ENCODE data around the gene ITFG1. TPM values are rescaled to one million over a fixed set of nuclear protein-coding genes. Genes with fewer than 3 reads are reported as not detected.

The ITFG1 gene
- total RNA-seq, 1 donor from 2014 or later = 66.3 TPM

- peak overlapping the region; percentile 98 for H3K27ac Mint-ChIP-seq (ENCODE audit: unreplicated experiment)
- H3K4me3 Mint-ChIP-seq (ENCODE audit: unreplicated experiment) = no peak overlapping the region
- TF ChIP-seq, protein P1, sequence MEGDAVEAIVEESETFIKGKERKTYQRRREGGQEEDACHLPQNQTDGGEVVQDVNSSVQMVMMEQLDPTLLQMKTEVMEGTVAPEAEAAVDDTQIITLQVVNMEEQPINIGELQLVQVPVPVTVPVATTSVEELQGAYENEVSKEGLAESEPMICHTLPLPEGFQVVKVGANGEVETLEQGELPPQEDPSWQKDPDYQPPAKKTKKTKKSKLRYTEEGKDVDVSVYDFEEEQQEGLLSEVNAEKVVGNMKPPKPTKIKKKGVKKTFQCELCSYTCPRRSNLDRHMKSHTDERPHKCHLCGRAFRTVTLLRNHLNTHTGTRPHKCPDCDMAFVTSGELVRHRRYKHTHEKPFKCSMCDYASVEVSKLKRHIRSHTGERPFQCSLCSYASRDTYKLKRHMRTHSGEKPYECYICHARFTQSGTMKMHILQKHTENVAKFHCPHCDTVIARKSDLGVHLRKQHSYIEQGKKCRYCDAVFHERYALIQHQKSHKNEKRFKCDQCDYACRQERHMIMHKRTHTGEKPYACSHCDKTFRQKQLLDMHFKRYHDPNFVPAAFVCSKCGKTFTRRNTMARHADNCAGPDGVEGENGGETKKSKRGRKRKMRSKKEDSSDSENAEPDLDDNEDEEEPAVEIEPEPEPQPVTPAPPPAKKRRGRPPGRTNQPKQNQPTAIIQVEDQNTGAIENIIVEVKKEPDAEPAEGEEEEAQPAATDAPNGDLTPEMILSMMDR (IDR thresholded peaks at IDR 0.05; ENCODE audit: unreplicated experiment) = no peak
- H3K9me3 Mint-ChIP-seq (ENCODE audit: unreplicated experiment) = no peaks in the 10 kb centered on the region
- H3K36me3 Mint-ChIP-seq (ENCODE audit: low read depth, unreplicated experiment) = peaks cover 6% of the 10 kb centered on the region
- DNase-seq (ENCODE audit: low spot score) = no peak
- H3K27me3 Mint-ChIP-seq (ENCODE audit: unreplicated experiment) = peaks cover 1% of the 10 kb centered on the region
- H3K4me1 Mint-ChIP-seq (ENCODE audit: unreplicated experiment) = peaks cover 54% of the 10 kb centered on the region
Measured at GRCh38 chr16:47467501-47467900, 6.6 kb upstream of the ITFG1 start.

DNA sequence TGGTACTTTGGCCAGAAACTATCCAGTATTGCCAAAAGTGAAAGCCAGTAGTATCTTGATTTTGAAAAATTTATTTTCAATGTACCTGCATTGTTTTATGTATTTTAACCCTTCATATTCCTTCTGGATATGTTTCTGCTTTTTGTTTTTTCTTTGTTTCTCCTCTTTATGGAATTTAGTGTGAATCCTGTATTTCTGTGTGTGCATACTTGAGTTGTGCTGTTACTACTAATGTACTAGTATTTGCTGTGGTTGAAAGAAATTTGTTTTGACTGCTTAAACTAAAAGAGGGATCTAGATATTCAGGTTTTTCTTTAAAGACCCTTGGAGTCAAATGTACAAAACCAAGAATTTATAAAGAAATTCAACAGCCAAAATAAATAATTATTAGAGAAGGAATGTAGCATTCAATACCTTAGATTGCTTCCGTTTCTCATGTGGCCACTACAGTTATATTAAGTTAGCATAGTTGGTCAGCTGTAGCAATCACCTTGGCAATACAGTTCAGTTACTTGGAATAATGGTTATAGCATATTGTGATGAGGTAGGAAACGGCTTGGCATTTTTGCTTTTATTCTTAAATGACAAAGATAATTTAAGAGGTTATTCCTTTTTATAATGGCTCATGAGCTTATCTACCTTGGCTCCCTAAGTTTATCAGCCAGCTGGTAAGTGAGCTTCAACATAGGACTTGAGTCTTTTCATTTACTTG, 5.2 kb upstream of the ITFG1 start:
- H3K4me1 Mint-ChIP-seq (ENCODE audit: unreplicated experiment) = peaks cover 64% of the 10 kb centered on the region
- no peak overlapping the region for H3K4me3 Mint-ChIP-seq (ENCODE audit: unreplicated experiment)
- H3K36me3 Mint-ChIP-seq (ENCODE audit: low read depth, unreplicated experiment) = peaks cover 3% of the 10 kb centered on the region
- TF ChIP-seq, protein P1 (IDR thresholded peaks at IDR 0.05; ENCODE audit: unreplicated experiment) = no peak
- no peaks in the 10 kb centered on the region for H3K9me3 Mint-ChIP-seq (ENCODE audit: unreplicated experiment)
- H3K27ac Mint-ChIP-seq (ENCODE audit: unreplicated experiment) = no peak overlapping the region
- no peak for DNase-seq (ENCODE audit: low spot score)
- H3K27me3 Mint-ChIP-seq (ENCODE audit: unreplicated experiment) = peaks cover 5% of the 10 kb centered on the region

DNA sequence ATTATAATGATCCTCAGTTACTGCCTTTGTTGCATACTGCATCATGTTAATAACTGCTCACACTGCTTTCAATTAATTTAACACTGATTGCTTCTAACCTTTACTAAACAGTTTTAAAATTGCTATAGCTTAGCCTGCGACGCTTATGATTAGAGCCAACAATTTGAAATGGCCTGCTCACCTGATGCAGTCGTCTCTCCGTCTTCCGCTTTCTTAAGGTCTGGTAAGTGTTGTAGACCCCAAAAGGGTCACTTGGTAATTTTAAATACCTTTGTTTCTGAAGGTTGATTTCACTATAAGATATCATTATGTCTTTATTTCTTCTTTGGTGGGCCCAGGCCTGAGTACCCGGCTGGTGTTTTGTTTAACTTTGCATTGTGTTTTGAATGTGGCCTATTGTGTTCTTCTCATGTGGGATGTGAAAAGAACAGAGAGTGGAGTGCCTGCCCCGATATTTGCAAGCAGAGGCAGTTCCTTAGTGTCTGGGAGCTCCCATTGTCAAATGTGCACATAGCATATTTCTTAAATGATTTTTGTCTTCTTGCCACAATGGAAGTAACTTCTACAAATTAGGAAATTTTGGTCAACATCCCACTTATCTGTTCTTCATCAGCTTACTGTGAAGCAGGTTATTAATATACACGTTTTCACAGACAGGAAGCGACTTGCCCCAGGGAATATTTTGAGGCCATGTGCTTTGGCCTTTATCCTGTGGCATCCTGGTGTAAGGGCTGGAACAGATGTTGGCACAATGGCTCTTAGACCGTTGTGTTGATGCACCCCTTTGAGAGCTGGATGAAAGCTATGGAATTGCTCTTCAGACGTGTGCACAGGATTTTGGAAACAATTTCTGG, 3.1 kb upstream of the ITFG1 start:
- Mint-ChIP-seq H3K27ac (ENCODE audit: unreplicated experiment) (peak overlapping the region; percentile 95), H3K4me1 (ENCODE audit: unreplicated experiment) (peaks cover 80% of the 10 kb centered on the region), H3K9me3 (ENCODE audit: unreplicated experiment) (peaks cover 4% of the 10 kb centered on the region), H3K27me3 (ENCODE audit: unreplicated experiment) (peaks cover 17% of the 10 kb centered on the region), H3K4me3 (ENCODE audit: unreplicated experiment) (peak overlapping the region; percentile 89), H3K36me3 (ENCODE audit: low read depth, unreplicated experiment) (peaks cover 10% of the 10 kb centered on the region)
- TF ChIP-seq, protein P1 (IDR thresholded peaks at IDR 0.05; ENCODE audit: unreplicated experiment) = no peak
- DNase-seq (ENCODE audit: low spot score) = no peak

DNA sequence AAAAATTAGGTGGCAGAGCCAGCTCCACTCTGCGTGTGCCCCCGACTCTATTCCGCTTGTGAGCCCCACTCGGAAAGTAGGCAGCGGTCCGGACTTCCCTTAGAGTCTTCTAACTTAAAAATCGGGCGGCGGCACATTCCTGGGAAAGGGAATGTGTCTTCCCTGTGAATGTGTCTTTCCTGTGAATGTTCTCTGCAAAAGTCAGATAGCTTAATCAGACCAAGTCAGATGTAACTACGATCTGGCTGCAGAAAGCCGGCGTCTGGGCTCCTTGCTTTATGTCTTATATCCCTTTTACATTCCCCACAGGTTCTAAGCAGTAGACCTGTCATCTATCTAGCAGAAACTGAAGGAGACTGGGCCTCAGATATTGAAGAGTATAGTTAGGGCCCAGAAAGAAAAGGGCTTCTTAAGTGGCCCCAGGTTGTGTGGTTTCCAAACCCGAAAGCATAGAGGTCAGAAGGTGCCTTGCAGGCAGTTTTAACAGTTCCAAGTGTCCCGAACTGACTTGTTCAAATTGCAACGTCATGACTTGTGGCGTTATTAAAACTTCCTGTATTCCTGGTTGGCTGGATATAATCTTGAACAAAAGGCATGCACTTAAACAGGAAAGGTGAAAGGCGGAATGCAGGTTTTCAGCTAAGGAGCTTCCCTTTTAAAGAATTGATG, 869 bp upstream of the ITFG1 start:
- peak; percentile 54 for DNase-seq (ENCODE audit: low spot score)
- Mint-ChIP-seq H3K27me3 (ENCODE audit: unreplicated experiment) (peaks cover 17% of the 10 kb centered on the region), H3K4me3 (ENCODE audit: unreplicated experiment) (peak overlapping the region; percentile 97), H3K4me1 (ENCODE audit: unreplicated experiment) (peaks cover 66% of the 10 kb centered on the region), H3K27ac (ENCODE audit: unreplicated experiment) (peak overlapping the region; percentile 96), H3K36me3 (ENCODE audit: low read depth, unreplicated experiment) (peaks cover 10% of the 10 kb centered on the region), H3K9me3 (ENCODE audit: unreplicated experiment) (peaks cover 4% of the 10 kb centered on the region)
- TF ChIP-seq, protein P1 (IDR thresholded peaks at IDR 0.05; ENCODE audit: unreplicated experiment) = no peak
